Colonic mucosa (tissue), 4 donors: ENCODE results near the gene PGPEP1. TPM values are rescaled to one million over a fixed set of nuclear protein-coding genes. Genes with fewer than 3 reads are reported as not detected.
A peak's percentile ranks its signal among the peaks of the same experiment; 100 is the strongest.

Experiments
- DNase-seq: peaks from one replicate; pipeline ENCODE4 v3.0.0-alpha.2; 2020
- H3K27ac ChIP-seq: fragments of 200-600 bp; one replicate; pipeline ENCODE4 v1.8.0; 2021
- H3K27me3 ChIP-seq: fragments of 200-600 bp; one replicate; pipeline ENCODE4 v1.8.0; 2021
- H3K36me3 ChIP-seq: fragments of 200-600 bp; one replicate; pipeline ENCODE4 v1.8.0; 2021
- H3K4me1 ChIP-seq: fragments of 200-600 bp; one replicate; pipeline ENCODE4 v1.8.0; 2021; ENCODE audit warnings: mild to moderate bottlenecking
- H3K4me3 ChIP-seq: fragments of 200-600 bp; one replicate; pipeline ENCODE4 v1.8.0; 2021
- H3K9ac ChIP-seq, 2 donors: one replicate each; pipeline ENCODE4 v1.7.0; 2013; ENCODE audit warnings: control low read depth in 2 of 2, low read depth in 2 of 2, low read length in 2 of 2
- H3K9me3 ChIP-seq: fragments of 200-600 bp; one replicate; pipeline ENCODE4 v1.8.0; 2021
- intact Hi-C: fragments of 100-400 bp; cut with DNase I; formaldehyde crosslinking; loops from one replicate; pipeline ENCODE4 v1.14.1; 2022
- total RNA-seq, 2 donors: library from RNA; stranded (reverse); fragmentation: NEBNext Ultra II Directional in 1 of 2; extraction: Animal tissue kit (Norgen Biotek cat#: 25700) in 1 of 2; gene quantifications; one replicate each; pipeline ENCODE4 v1.2.1, GENCODE V29; 2021
- TF ChIP-seq, protein P1 (sequence below): fragments of 200-600 bp; IDR thresholded peaks from one replicate; pipeline ENCODE4 v1.8.0; 2022; ENCODE audit warnings: antibody characterized with exemption, mild to moderate bottlenecking
- donor health status: healthy.
- donor health status: DM: no; HTN: no; CAD: no.
- donor health status: DM: no; HTN: no; CAD: no.

PGPEP1 gene
- total RNA-seq, 2 donors from 2014 or later: 62.6 to 99.0 TPM

DNA sequence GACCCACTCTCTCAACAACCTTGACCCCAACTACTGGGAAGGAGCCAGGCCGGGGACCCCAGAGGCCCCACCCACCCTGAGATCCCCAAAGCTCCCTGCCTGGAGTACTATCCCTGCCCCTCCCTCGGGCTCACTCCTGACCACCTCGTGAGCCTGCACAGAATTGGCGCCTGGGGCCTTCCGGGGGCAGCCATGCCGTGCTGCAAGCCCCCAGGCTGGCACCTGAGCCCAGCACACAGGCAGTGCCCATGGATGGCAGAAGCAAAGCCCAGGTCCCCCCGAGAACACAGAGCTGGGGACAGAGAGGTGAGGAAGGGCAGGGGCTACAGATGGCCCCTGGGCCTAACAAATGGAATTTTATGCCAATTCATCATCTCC lies 31.5 kb upstream of the PGPEP1 start:
- H3K9me3 ChIP-seq: no peaks in the 10 kb centered on the region
- TF ChIP-seq, protein P1, sequence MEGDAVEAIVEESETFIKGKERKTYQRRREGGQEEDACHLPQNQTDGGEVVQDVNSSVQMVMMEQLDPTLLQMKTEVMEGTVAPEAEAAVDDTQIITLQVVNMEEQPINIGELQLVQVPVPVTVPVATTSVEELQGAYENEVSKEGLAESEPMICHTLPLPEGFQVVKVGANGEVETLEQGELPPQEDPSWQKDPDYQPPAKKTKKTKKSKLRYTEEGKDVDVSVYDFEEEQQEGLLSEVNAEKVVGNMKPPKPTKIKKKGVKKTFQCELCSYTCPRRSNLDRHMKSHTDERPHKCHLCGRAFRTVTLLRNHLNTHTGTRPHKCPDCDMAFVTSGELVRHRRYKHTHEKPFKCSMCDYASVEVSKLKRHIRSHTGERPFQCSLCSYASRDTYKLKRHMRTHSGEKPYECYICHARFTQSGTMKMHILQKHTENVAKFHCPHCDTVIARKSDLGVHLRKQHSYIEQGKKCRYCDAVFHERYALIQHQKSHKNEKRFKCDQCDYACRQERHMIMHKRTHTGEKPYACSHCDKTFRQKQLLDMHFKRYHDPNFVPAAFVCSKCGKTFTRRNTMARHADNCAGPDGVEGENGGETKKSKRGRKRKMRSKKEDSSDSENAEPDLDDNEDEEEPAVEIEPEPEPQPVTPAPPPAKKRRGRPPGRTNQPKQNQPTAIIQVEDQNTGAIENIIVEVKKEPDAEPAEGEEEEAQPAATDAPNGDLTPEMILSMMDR: no peak
- H3K9ac ChIP-seq: no peak overlapping the region
- H3K4me1 ChIP-seq: peaks cover 13% of the 10 kb centered on the region
- no peaks in the 10 kb centered on the region for H3K36me3 ChIP-seq
- H3K27ac ChIP-seq: no peak overlapping the region
- DNase-seq: no peak
- H3K27me3 ChIP-seq: no peaks in the 10 kb centered on the region
- H3K4me3 ChIP-seq: no peak overlapping the region
- intact Hi-C loops: no loop called here

DNA sequence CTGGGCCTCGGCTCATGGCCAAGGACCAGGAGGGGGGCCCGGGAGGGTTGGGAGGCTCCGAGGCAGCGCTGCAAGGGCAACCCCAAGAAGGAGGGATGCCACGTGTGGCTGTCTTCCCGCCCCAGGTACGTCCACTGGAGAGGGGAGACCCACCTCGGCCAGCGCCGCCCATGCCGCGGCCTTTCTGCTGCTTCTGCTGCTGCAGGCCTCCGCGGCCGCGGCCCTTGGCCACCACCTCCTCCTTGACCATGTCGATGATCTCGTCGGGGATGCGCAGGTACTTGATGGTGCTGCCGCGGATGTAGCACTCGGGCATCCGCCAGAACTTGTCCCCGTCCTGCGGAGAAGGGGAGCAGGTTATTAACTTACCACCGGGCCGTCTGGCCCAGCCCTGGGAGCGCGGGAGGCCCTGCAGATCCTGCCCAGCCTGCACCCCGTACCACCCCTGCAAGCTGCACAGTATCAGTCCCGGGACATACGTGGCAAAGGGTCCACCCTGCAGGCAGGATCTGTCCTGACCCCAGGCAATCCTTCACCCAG lies 30.8 kb upstream of the PGPEP1 start:
- no peaks in the 10 kb centered on the region for H3K27me3 ChIP-seq
- peak overlapping the region in 1 of 2 donors; percentile 34 for H3K9ac ChIP-seq
- no peaks in the 10 kb centered on the region for H3K36me3 ChIP-seq
- intact Hi-C loops: no loop called here
- TF ChIP-seq, protein P1: no peak
- H3K27ac ChIP-seq: no peak overlapping the region
- H3K4me1 ChIP-seq: peaks cover 13% of the 10 kb centered on the region
- DNase-seq: no peak
- H3K9me3 ChIP-seq: no peaks in the 10 kb centered on the region
- H3K4me3 ChIP-seq: no peak overlapping the region

DNA sequence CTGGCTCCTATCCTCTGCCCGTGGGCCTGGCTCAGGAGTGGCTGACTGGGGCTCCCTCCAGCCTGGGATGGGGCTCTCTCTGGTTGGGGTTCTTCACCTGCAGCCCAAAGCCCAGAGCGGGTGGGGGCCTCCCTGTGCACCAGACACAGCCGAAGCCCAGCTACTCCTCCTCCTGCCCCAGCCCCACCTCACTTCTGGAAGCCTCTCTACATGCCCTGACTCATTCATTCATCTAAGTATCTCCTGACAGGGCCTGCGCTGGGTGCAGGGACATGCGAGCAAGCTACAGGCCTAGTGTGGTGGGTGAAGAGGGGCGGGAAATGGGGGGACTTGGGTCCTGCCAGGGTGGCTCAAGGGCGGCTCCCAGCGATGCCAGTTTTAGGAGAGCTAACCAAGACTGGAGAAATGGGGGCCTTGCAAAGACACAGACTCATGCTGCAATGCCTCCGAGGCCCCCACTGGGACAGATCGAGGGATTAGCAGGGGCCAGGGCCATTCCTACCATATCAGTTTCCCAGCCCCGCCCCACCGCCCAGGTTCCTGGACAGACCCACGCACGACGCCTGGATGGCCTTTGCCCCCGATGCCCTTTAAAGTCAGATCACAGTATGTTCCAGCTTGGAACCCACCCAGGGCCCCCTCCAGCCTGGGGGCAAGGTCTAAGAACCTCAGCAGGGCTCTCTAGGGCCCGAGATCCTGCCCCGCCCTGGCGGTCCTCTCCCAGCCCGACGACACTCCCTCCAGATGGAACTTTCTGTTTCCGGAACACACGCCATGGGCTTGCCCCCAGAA lies 30.1 kb upstream of the PGPEP1 start:
- intact Hi-C loops: no loop called here
- no peak overlapping the region for H3K4me3 ChIP-seq
- peak; percentile 59 for DNase-seq
- peak overlapping the region; percentile 24 for H3K27ac ChIP-seq
- H3K4me1 ChIP-seq: peaks cover 13% of the 10 kb centered on the region
- no peaks in the 10 kb centered on the region for H3K27me3 ChIP-seq
- H3K36me3 ChIP-seq: no peaks in the 10 kb centered on the region
- peak overlapping the region in 1 of 2 donors; percentile 62 for H3K9ac ChIP-seq
- H3K9me3 ChIP-seq: no peaks in the 10 kb centered on the region
- TF ChIP-seq, protein P1: no peak

DNA sequence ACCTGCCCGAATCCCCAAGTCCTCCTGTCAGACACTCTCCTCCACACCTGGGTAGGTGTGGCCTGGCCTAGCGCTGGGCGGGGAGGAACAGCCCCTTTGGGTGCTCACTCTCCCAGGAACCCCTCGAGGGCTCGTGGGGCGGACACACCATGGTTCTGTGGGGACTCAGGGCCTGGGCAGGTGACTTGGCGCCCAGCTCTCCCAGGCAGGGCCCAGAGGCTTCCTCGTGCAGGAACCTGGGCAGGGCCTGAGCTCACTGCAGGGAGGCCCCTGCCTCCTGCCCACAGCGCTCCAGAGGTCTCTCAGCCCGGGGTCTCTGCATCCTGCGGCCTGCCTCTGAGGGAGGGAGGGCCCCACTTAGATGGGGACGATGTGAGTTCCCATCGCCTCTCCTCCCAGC lies 29.4 kb upstream of the PGPEP1 start:
- H3K36me3 ChIP-seq: no peaks in the 10 kb centered on the region
- TF ChIP-seq, protein P1: no peak
- intact Hi-C loops: no loop called here

DNA sequence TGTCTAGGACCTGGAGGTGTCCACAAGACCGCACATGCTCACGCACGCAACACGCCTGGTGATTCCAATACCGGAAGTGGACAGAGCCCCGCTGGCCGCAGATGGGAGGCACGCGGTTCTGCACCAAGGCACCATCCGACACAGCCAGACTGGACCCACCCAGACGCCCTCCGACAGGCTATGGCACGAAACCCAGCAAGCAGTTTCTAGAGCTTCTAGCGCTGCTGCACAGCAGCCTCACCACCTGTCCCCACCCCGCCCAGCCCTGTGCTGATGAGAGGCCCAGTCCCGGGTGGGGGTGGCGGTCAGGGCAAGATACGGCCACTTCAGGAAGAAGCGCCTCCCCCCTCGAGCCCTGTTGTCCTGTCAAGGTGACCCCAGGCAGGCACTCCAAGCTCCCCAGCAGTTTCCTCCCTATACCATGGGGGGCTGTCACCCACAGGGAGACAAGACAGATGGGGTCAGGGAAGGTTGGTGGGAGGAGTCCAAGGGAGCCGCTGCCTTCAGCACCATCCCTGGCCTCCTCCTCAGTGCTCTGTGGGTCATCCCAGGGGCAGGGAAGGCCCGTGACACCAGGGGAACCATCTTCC lies 28.8 kb upstream of the PGPEP1 start:
- Histone ChIP-seq H3K4me1 (peaks cover 13% of the 10 kb centered on the region), H3K9ac (peak overlapping the region in 1 of 2 donors; percentile 62), H3K36me3 (no peaks in the 10 kb centered on the region), H3K27ac (no peak overlapping the region), H3K27me3 (no peaks in the 10 kb centered on the region), H3K9me3 (no peaks in the 10 kb centered on the region), H3K4me3 (no peak overlapping the region)
- peak; percentile 23 for DNase-seq
- intact Hi-C loops: no loop called here
- TF ChIP-seq, protein P1: no peak

More for the DNA sequence above, 29.4 kb upstream of the PGPEP1 start:
- Histone ChIP-seq H3K4me1 (peaks cover 13% of the 10 kb centered on the region), H3K27ac (peak overlapping the region; percentile 24), H3K9me3 (no peaks in the 10 kb centered on the region), H3K27me3 (no peaks in the 10 kb centered on the region), H3K9ac (peak overlapping the region in 1 of 2 donors; percentile 62), H3K4me3 (no peak overlapping the region)
- DNase-seq: no peak
